Activated CD8-positive, alpha-beta memory T cell treated with anti-CD3 and anti-CD28 coated beads for 36 hours (primary cell): ENCODE data around the gene LTO1. TPM values are rescaled to one million over a fixed set of nuclear protein-coding genes. Genes with fewer than 3 reads are reported as not detected.

ENCODE experiments used
- CTCF ChIA-PET: fragments of 350-600 bp; sonication (Branson Sonifier 250); formaldehyde crosslinking; loops from one replicate; lab custom pipeline; 2021; ENCODE audit warnings: antibody characterized with exemption; lab: Charles Lee
- POLR2A ChIA-PET: fragments of 350-600 bp; sonication (Branson Sonifier 250); formaldehyde crosslinking; loops from one replicate; lab custom pipeline; 2021; ENCODE audit warnings: antibody characterized with exemption; lab: Charles Lee
- total RNA-seq, 2 experiments: library from RNA; stranded (reverse); gene quantifications; one replicate each; pipeline ENCODE4 v1.2.3, GENCODE V29; 2021

Gene LTO1
- total RNA-seq, 2 experiments from 2014 or later, result 23.6 to 24.8 TPM

GRCh38 chr11:69651834-69652620 lies 23.1 kb downstream of the LTO1 start:
- ChIA-PET CTCF (no interaction called here), POLR2A (no interaction called here)

DNA sequence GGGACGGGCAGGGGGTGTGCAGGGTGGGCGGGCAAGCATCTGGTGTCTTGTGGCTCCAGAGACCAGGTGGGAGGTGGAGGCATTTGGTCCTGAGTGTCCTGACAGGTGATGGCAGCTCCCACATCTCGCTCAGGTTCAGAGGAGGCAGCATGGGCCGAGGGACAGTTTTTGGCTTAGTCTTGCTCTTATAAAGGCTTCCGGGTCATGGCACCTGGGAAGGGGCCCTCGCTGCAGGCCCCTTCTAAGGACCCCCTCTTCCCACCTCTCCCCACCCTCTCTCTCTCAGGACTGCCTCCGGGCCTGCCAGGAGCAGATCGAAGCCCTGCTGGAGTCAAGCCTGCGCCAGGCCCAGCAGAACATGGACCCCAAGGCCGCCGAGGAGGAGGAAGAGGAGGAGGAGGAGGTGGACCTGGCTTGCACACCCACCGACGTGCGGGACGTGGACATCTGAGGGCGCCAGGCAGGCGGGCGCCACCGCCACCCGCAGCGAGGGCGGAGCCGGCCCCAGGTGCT lies 24.3 kb downstream of the LTO1 start:
- ChIA-PET CTCF (no interaction called here), POLR2A (no interaction called here)

DNA sequence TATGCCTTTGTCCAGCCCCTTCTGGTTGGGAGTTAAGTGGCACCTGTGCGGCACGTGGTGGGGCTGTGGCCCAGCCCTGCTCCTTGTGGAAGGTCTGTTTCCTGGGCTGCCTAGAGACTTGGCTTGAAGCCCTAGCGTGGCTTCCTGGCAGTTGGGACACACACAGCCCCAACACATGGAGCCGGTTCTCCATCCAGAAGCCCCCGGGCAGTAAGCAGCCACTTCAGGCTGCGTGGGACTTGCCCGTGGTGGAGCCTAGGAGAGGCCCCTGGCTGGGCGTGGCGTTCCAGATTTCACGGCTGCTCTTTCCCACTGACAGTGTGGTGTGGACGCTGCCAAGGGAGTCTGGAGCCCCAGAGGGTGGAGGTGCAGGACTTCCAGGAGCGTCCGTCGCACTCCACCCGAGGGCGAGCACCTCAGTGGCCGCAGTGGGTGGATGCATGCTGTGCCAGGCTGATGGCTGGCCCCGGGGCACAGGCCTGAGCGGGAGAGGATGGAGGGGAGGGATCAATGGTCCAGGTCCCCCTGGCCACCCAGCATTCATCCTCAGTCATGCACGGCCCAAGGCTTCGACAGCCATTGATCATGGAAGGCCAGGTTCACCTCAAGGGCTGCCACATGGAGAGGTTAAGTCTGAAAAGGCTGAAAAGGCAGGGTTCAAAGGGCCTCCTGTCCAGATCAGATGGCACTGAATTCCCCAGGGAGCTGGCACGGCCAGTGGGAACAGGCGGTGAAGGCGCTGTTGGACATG lies 24.9 kb downstream of the LTO1 start:
- ChIA-PET POLR2A (no interaction called here), CTCF (no interaction called here)

DNA sequence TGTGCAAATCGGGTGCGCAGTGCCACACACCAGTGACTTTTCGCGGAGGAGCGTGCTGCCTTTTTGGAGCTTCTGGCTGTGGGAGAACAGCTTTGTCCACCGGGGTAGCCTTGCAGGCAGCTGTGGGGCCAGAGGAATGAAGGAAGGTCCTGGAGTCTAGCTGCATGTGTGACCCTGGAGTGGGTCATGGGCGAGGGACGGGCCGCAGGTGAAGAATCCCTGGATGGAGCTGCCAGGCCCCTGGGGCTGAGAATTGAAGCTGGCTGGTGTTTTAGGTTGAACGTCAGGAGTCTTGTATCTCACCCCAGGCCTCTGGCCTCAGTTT lies 25.6 kb downstream of the LTO1 start:
- POLR2A ChIA-PET, result no interaction called here
- CTCF ChIA-PET, result interaction anchor here (1.1 kb wide), 1 partner anchor 549 kb away, joined by 3 read pairs; no protein-coding TSS in a partner anchor

- POLR2A ChIA-PET, result no interaction called here
- CTCF ChIA-PET, result interaction anchor here (1.1 kb wide), 1 partner anchor 548 kb away, joined by 3 read pairs; no protein-coding TSS in a partner anchor
These were observed 26.2 kb downstream of the LTO1 start for GRCh38 chr11:69648679-69649575.

- ChIA-PET CTCF (no interaction called here), POLR2A (no interaction called here)
These were observed 27.2 kb downstream of the LTO1 start for GRCh38 chr11:69647761-69648497.

DNA sequence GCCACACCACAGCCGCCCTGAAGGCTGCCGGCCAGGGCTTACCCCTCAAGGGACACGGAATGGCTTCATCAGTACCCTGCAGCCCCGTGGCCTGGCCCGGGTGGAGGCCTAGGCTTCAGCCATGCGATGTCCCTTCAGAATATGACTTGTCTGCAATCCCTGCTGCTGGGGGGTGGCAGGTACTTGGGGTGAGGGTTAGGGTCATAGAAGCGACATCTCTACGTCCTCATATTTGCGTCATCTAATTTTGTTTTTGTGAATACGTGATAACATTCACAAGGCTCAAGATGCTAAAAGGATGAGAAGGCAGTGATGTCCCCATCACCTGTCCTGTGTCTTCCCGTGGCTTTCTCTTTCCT lies 27.8 kb downstream of the LTO1 start:
- ChIA-PET POLR2A (no interaction called here), CTCF (no interaction called here)

DNA sequence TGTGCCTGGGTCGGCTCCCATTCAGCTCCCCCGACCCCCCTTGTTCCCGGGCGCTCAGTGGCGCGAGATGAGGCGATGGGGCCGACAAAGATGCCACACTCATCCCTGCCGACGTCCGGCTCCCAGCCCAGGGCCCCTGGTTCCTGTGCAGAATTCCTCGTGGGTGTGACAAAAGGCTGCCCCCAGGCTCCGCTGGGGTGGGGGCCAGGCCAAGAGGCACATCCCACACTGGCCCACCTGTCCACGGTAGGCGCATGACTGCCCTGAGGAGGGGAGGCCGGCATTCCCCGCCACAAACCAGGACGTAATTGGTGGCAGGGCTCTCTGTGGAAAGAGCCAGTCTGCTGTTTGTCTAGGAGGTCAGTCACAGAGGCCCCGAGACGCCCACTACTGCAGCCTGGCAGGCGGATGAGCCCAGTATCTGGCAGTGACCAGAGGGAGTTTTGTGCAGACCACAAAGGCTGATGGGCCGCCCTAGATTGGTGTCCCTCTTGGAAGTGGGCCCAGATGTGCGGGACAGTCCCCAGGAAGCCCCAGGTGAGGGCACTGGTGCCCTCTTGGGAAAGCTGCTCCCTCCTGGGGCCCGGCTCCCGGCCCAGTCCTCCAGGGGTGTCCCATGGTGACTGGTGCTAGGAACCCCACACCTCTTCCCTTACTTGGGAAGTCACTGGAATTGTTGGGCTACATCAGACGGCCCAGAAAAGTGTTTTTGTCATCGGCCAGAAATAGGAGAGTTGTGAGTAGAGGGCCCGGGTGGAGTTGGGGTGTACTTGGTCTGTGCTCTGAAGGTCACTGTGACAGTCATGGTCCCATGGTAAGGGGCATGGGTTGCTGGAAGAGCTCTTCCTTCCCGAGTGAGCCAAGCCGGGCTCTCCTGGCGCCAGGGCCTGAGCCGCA lies 28.4 kb downstream of the LTO1 start:
- POLR2A ChIA-PET, result no interaction called here
- CTCF ChIA-PET, result interaction anchor here (1.6 kb wide), 1 partner anchor 546 kb away, joined by 4 read pairs; no protein-coding TSS in a partner anchor

DNA sequence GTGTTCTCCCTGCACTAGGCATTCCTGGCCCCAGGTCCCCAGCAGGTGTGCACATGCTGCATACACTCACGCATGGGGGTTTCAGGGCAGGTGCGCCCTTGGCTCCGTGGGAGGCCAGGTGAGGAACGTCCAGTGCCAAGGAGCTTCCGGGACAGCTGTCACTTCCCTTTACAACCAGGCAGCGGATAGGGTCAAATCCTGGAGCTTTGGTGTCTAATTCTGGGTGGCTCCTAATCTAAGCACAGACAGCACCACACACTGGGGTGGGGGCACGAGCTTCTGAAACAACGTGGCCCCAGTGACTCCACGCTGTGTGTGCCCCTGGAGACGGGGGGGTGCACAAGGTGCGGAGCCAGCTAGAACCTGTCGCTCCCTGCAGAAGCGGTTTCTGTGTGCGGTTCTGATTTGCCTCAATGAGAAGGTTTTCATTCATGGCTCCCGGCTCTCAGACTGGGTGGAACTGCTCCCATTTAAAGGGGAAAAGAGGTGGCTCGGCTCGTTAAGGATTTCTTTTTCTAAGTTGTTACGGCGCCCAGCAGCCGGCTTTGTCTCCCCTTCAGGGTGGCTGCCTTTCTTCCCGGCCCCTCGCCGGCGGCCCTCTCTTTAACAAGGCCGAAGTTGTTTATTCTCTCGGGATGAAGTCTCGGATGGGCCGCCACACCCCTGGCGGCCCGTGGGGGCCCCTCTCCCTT lies 29.2 kb downstream of the LTO1 start:
- POLR2A ChIA-PET, result no interaction called here
- CTCF ChIA-PET, result interaction anchor here (1.6 kb wide), 1 partner anchor 545 kb away, joined by 4 read pairs; no protein-coding TSS in a partner anchor

- CTCF ChIA-PET, result interaction anchor here (1.6 to 6.3 kb wide), 3 partner anchors 352 to 545 kb away, joined by 4 to 45 read pairs (median 14); no protein-coding TSS in a partner anchor
- POLR2A ChIA-PET, result no interaction called here
These were observed 30.0 kb downstream of the LTO1 start for GRCh38 chr11:69644962-69645675.

- POLR2A ChIA-PET, result no interaction called here
- CTCF ChIA-PET, result interaction anchor here (0.6 to 6.3 kb wide), 5 partner anchors 348 to 544 kb away, joined by 3 to 45 read pairs (median 6); partner anchors contain the start of gene MYEOV
These were observed 30.8 kb downstream of the LTO1 start for GRCh38 chr11:69644071-69644961.

DNA sequence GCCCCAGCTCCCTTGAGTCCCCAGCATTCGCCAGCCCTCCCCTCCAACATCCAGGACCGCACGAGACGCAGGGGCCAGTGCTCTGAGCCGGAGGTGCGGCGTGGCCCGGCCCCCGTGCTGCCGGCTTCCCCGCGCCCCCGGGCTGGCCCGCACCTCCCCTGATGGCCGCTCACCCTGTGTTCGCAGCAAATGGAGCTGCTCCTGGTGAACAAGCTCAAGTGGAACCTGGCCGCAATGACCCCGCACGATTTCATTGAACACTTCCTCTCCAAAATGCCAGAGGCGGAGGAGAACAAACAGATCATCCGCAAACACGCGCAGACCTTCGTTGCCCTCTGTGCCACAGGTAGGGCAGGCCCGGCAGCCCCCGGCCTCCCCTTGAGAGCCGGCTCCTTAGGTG lies 31.5 kb downstream of the LTO1 start:
- ChIA-PET POLR2A (interaction anchor here (0.8 kb wide), 1 partner anchor 681 kb away, joined by 3 read pairs; no protein-coding TSS in a partner anchor), CTCF (interaction anchor here (0.6 to 6.3 kb wide), 7 partner anchors 258 to 543 kb away, joined by 3 to 45 read pairs (median 5); partner anchors contain the start of gene MYEOV)

GRCh38 chr11:69642913-69643632 lies 32.1 kb downstream of the LTO1 start:
- ChIA-PET POLR2A (interaction anchor here (0.8 kb wide), 1 partner anchor 680 kb away, joined by 3 read pairs; no protein-coding TSS in a partner anchor), CTCF (interaction anchor here (0.6 to 6.3 kb wide), 7 partner anchors 257 to 543 kb away, joined by 3 to 45 read pairs (median 5); partner anchors contain the start of gene MYEOV)

DNA sequence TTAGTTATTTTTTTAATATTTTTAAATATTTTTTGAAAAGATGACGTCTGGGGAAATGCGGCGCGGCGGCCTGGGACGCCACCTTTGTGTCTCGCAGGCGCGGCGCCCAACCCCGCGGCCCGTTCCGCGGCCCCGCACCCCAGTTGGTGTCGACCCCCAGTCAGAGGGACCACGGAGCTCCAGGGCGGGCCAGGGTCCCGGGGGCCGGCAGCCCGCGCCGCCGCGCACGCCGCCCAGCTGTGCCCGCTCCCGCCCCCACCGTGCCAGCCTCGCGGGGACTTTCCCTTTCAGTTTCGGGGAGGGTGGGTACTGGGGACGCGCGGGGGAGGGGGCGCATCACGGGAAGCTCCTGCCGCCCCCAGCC lies 32.6 kb downstream of the LTO1 start:
- CTCF ChIA-PET, result interaction anchor here (1.0 to 6.3 kb wide), 6 partner anchors 257 to 542 kb away, joined by 3 to 45 read pairs (median 6); partner anchors contain the start of gene MYEOV

More for the DNA sequence above, 32.6 kb downstream of the LTO1 start:
- POLR2A ChIA-PET, result no interaction called here
